CD8-positive, alpha-beta memory T cell (primary cell): ENCODE results near the gene MCF2L. TPM values are rescaled to one million over a fixed set of nuclear protein-coding genes. Genes with fewer than 3 reads are reported as not detected.

Experiments
- CTCF ChIA-PET: fragments of 350-600 bp; sonication (Branson Sonifier 250); formaldehyde crosslinking; loops from one replicate; lab custom pipeline; 2021; ENCODE audit warnings: antibody characterized with exemption; lab: Charles Lee
- POLR2A ChIA-PET: fragments of 350-600 bp; sonication (Branson Sonifier 250); formaldehyde crosslinking; loops from one replicate; lab custom pipeline; 2021; ENCODE audit warnings: antibody characterized with exemption; lab: Charles Lee
- DNase-seq, 5 donors: peaks; one replicate each; pipeline versions ENCODE4 v3.0.0 to v3.0.0-alpha.2; 2020 to 2022; ENCODE audit warnings: mixed read lengths in 1 of 5
- H3K27ac ChIP-seq: one replicate; pipeline ENCODE4 v1.7.0; 2013; ENCODE audit warnings: low read depth, mild to moderate bottlenecking, low read length, moderate library complexity
- H3K27me3 ChIP-seq: 2 replicates; pipeline ENCODE4 v1.7.0; 2013; ENCODE audit warnings: low read length, mild to moderate bottlenecking; ENCODE audit not compliant: insufficient read depth, poor library complexity, severe bottlenecking
- H3K36me3 ChIP-seq: 2 replicates; pipeline ENCODE4 v1.7.0; 2013; ENCODE audit warnings: mild to moderate bottlenecking, low read length, moderate library complexity; ENCODE audit not compliant: insufficient read depth
- H3K4me1 ChIP-seq: 2 replicates; pipeline ENCODE4 v1.7.0; 2013; ENCODE audit warnings: mild to moderate bottlenecking, low read length, moderate library complexity; ENCODE audit not compliant: insufficient read depth
- H3K4me3 ChIP-seq: 2 replicates; pipeline ENCODE4 v1.7.0; 2013; ENCODE audit warnings: mild to moderate bottlenecking, low read length
- H3K9me3 ChIP-seq: 2 replicates; pipeline ENCODE4 v1.7.0; 2013; ENCODE audit warnings: mild to moderate bottlenecking, low read length
- H3K27ac Mint-ChIP-seq, 8 donors: one replicate each; pipeline ENCODE4 v1.8.0; 2020 to 2021; ENCODE audit warnings: mixed read lengths in 8 of 8, mild to moderate bottlenecking in 6 of 8, inconsistent platforms in 3 of 8, moderate library complexity in 3 of 8
- H3K27me3 Mint-ChIP-seq, 2 donors: one replicate each; pipeline ENCODE4 v1.8.0; 2020 to 2021; ENCODE audit warnings: mixed read lengths in 2 of 2, mild to moderate bottlenecking in 1 of 2, moderate library complexity in 1 of 2
- H3K36me3 Mint-ChIP-seq, 3 donors: one replicate each; pipeline ENCODE4 v1.8.0; 2020 to 2021; ENCODE audit warnings: mixed read lengths in 3 of 3, inconsistent platforms in 1 of 3, mild to moderate bottlenecking in 1 of 3
- H3K4me1 Mint-ChIP-seq, 3 donors: one replicate each; pipeline ENCODE4 v1.8.0; 2020 to 2021; ENCODE audit warnings: mixed read lengths in 3 of 3, inconsistent platforms in 1 of 3, mild to moderate bottlenecking in 1 of 3
- H3K4me3 Mint-ChIP-seq, 7 donors: one replicate each; pipeline ENCODE4 v1.8.0; 2020 to 2021; ENCODE audit warnings: mixed read lengths in 7 of 7, mild to moderate bottlenecking in 6 of 7, moderate library complexity in 4 of 7, inconsistent platforms in 2 of 7
- H3K9me3 Mint-ChIP-seq, 5 donors: one replicate each; pipeline ENCODE4 v1.8.0; 2020 to 2022; ENCODE audit warnings: mixed read lengths in 5 of 5, mild to moderate bottlenecking in 3 of 5, moderate library complexity in 2 of 5, inconsistent platforms in 1 of 5
- polyA plus RNA-seq: library from polyadenylated mRNA; unstranded; fragments of 300-500 nt; fragmentation: Illumina TruSeq; gene quantifications from one replicate; pipeline ENCODE4 v1.2.3, GENCODE V29; 2021
- total RNA-seq, 2 experiments: library from RNA; stranded (reverse); gene quantifications; one replicate each; pipeline ENCODE4 v1.2.3, GENCODE V29; 2021

The MCF2L gene
- total and polyA plus RNA-seq, 3 experiments from 2014 or later, result 2.5 to 9.6 (median 9.1) TPM

DNA sequence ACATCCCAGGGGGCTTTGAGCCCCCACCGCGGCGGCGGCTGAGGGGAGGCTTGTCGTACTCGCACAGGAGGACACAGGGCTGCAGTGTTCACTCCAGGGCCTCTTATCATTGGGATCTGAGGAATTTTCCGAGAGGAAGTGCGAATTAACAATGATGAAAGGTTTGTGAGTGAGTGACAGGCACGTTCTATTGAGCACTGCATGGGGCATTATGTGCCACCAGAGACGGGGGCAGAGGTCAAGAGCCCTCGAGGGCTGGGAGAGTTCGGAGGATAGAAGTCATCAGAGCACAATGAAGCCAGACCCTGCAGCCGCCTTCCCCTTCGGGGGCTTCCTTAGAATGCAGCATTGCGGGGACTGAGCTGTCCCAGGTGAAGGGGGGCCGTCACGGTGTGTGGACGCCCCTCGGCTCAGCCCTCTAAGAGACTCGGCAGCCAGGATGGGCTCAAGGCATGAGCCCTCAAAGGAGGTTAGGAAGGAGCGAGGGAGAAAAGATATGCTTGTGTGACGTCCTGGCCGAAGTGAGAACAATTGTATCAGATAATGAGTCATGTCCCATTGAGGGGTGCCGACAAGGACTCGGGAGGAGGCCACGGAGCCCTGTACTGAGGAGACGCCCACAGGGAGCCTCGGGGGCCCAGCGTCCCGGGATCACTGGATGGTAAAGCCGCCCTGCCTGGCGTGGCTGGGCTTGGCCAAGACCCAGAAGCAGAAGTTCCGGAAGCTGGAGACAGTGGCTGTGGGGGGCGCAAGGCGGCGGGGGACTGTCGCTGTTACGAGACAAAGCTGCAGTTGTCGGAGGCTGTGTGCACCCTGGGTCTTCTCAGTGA is 53.9 kb downstream of the MCF2L start:
- H3K4me1 ChIP-seq, result no peaks in the 10 kb centered on the region
- H3K27me3 Mint-ChIP-seq, result no peaks in the 10 kb centered on the region
- ChIA-PET POLR2A (no interaction called here), CTCF (interaction anchor here (1.0 kb wide), 1 partner anchor 9 kb away, joined by 3 read pairs; no protein-coding TSS in a partner anchor)
- no peak for DNase-seq
- H3K27me3 ChIP-seq, result no peaks in the 10 kb centered on the region
- H3K4me3 Mint-ChIP-seq, result no peak overlapping the region
- H3K27ac Mint-ChIP-seq, result peak overlapping the region in 1 of 8 donors; percentile 59
- H3K36me3 ChIP-seq, result no peaks in the 10 kb centered on the region
- no peaks in the 10 kb centered on the region for H3K9me3 Mint-ChIP-seq
- H3K4me3 ChIP-seq, result no peak overlapping the region
- no peaks in the 10 kb centered on the region for H3K9me3 ChIP-seq
- H3K36me3 Mint-ChIP-seq, result peaks cover 0 to 12% (median 5%) of the 10 kb centered on the region in 3 donors
- no peak overlapping the region for H3K27ac ChIP-seq
- H3K4me1 Mint-ChIP-seq, result peaks cover 0 to 10% (median 3%) of the 10 kb centered on the region in 3 donors

DNA sequence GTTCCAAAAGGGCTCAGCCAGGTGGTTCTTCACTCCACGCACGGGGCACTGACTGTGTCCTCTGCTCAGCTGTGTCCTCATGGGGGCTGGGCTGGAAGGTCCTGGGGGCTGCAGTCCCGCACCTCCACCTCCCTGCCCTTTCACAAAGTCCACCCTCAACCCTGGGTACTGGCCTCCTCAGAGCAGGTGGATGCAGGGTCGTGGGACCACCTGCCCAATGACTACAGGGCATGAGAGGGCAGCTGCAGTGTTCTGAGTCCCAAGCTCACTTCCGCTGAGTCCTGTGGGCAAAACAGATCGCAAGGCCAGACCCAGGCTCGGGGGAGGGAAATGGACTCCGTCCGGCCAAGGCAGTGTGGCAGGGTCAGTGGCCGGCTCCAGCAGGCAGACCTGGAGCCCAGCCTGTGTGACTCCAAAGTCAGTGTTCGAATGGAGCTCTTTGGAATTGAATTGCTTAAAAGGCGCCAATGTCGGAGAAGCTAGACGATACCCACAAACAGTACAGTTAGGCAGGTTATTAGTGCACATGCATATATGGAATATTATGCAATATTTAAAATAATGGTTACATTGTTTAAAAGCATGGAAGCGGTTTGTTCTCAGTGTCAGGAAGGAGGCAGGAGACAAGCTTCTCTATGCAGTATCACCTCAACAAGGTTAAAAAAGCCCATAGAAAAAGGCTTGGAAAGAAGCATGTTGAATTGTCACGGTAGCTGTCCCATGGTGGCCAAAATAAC is 54.8 kb downstream of the MCF2L start:
- DNase-seq, result no peak
- Histone ChIP-seq H3K27ac (no peak overlapping the region), H3K4me1 (no peaks in the 10 kb centered on the region), H3K9me3 (no peaks in the 10 kb centered on the region), H3K27me3 (no peaks in the 10 kb centered on the region), H3K4me3 (no peak overlapping the region), H3K36me3 (no peaks in the 10 kb centered on the region)
- ChIA-PET POLR2A (interaction anchor here (0.5 kb wide), 1 partner anchor 119 kb away, joined by 10 read pairs; no protein-coding TSS in a partner anchor), CTCF (no interaction called here)
- no peak overlapping the region for H3K27ac Mint-ChIP-seq
- no peaks in the 10 kb centered on the region for H3K9me3 Mint-ChIP-seq
- H3K4me1 Mint-ChIP-seq, result peaks cover 0 to 10% (median 3%) of the 10 kb centered on the region in 3 donors
- H3K36me3 Mint-ChIP-seq, result peaks cover 0 to 6% (median 0%) of the 10 kb centered on the region in 3 donors
- no peak overlapping the region for H3K4me3 Mint-ChIP-seq
- peaks cover 0 to 3% of the 10 kb centered on the region in 2 donors for H3K27me3 Mint-ChIP-seq

DNA sequence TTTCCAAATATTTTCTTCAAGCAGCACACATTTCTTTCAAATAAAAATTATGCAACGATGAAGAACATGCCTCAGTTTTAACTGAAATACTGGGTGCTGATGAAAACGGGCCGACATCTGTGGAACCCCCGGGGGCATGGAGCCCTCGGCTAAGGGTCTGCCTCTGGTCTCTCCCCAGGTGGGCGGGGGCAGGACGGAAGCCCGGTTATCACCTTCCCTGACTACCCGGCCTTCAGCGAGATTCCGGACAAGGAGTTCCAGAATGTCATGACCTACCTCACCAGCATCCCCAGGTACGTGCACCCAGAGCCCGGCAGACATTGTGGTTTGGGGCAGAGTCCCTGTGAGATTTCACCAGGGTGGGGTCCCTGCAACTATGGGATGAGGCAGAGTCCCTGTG is 55.5 kb downstream of the MCF2L start:
- DNase-seq, result no peak
- no peak overlapping the region for H3K4me3 Mint-ChIP-seq
- H3K4me1 Mint-ChIP-seq, result peaks cover 0 to 12% (median 3%) of the 10 kb centered on the region in 3 donors
- no peaks in the 10 kb centered on the region for H3K27me3 ChIP-seq
- no peaks in the 10 kb centered on the region for H3K9me3 Mint-ChIP-seq
- H3K27me3 Mint-ChIP-seq, result peaks cover 0 to 3% of the 10 kb centered on the region in 2 donors
- H3K4me3 ChIP-seq, result no peak overlapping the region
- H3K4me1 ChIP-seq, result no peaks in the 10 kb centered on the region
- no peak overlapping the region for H3K27ac Mint-ChIP-seq
- peaks cover 0 to 3% (median 0%) of the 10 kb centered on the region in 3 donors for H3K36me3 Mint-ChIP-seq
- ChIA-PET POLR2A (no interaction called here), CTCF (no interaction called here)
- no peaks in the 10 kb centered on the region for H3K36me3 ChIP-seq
- no peak overlapping the region for H3K27ac ChIP-seq
- H3K9me3 ChIP-seq, result no peaks in the 10 kb centered on the region

DNA sequence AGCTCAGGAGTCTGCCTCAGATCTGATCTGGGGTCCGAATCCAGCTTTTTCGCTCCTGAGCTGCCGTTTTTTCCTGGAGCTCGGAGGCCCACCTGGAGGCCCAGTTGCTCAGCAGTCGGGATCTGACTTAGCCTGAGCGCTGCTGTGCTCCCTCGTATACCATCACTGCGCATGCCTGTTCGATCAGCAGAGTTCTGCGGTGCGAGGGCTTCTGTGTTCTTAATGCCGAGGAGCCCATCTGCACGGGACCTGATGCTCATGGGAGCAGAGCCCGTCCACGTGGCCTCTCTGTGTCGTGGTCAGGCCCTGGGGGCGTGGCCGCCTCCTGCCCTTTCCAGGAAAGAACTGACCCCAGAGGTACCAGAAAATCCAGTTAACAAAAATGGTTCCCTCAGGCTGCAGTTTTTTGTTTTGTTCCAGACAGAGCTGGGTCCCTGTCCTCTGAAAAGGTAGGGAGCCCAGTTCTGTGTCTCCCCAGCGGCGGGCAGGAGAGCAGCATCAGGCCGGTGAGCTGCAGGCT is 57.4 kb downstream of the MCF2L start:
- Mint-ChIP-seq H3K4me3 (no peak overlapping the region), H3K27me3 (peaks cover 0 to 5% of the 10 kb centered on the region in 2 donors), H3K4me1 (peaks cover 0 to 2% (median 2%) of the 10 kb centered on the region in 3 donors), H3K9me3 (no peaks in the 10 kb centered on the region), H3K36me3 (no peaks in the 10 kb centered on the region), H3K27ac (no peak overlapping the region)
- ChIA-PET CTCF (interaction anchor here (1.5 kb wide), 1 partner anchor 83 kb away, joined by 5 read pairs; no protein-coding TSS in a partner anchor), POLR2A (no interaction called here)
- Histone ChIP-seq H3K27me3 (no peaks in the 10 kb centered on the region), H3K36me3 (no peaks in the 10 kb centered on the region), H3K9me3 (no peaks in the 10 kb centered on the region), H3K27ac (no peak overlapping the region), H3K4me1 (no peaks in the 10 kb centered on the region), H3K4me3 (no peak overlapping the region)
- no peak for DNase-seq

DNA sequence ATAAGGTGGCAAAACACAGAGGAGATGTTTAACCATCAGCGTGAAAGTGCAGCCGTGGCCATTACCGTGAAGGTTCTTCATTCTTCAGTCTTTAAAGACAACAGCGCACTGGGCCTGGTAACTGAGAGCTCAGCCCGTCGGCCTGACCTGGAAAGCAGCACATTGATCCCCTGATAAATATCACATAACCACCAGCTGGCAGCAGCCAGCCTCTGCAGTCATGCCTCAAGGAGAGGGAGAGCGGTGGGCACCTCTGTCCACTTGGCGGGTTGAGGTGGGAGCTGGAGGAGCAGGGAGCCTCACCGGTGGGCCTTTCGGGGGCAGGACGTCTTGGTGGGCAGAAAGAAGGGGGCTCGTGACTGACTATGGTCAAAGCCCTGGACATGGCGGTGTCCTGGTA is 58.1 kb downstream of the MCF2L start:
- peaks cover 0 to 2% (median 2%) of the 10 kb centered on the region in 3 donors for H3K4me1 Mint-ChIP-seq
- DNase-seq, result no peak
- no peaks in the 10 kb centered on the region for H3K36me3 Mint-ChIP-seq
- no peaks in the 10 kb centered on the region for H3K4me1 ChIP-seq
- H3K27ac Mint-ChIP-seq, result peak overlapping the region in 1 of 8 donors; percentile 23
- peaks cover 0 to 5% of the 10 kb centered on the region in 2 donors for H3K27me3 Mint-ChIP-seq
- H3K36me3 ChIP-seq, result no peaks in the 10 kb centered on the region
- no peaks in the 10 kb centered on the region for H3K9me3 ChIP-seq
- H3K9me3 Mint-ChIP-seq, result no peaks in the 10 kb centered on the region
- ChIA-PET CTCF (interaction anchor here (1.5 kb wide), 1 partner anchor 83 kb away, joined by 5 read pairs; no protein-coding TSS in a partner anchor), POLR2A (no interaction called here)
- no peak overlapping the region for H3K4me3 Mint-ChIP-seq
- no peak overlapping the region for H3K27ac ChIP-seq
- no peak overlapping the region for H3K4me3 ChIP-seq
- H3K27me3 ChIP-seq, result no peaks in the 10 kb centered on the region

- POLR2A ChIA-PET, result no interaction called here
- H3K36me3 Mint-ChIP-seq, result no peaks in the 10 kb centered on the region
- Histone ChIP-seq H3K27ac (no peak overlapping the region), H3K9me3 (no peaks in the 10 kb centered on the region), H3K27me3 (no peaks in the 10 kb centered on the region), H3K4me1 (no peaks in the 10 kb centered on the region), H3K4me3 (no peak overlapping the region), H3K36me3 (no peaks in the 10 kb centered on the region)
- DNase-seq, result no peak
- H3K27me3 Mint-ChIP-seq, result peaks cover 0 to 5% of the 10 kb centered on the region in 2 donors
- H3K4me3 Mint-ChIP-seq, result no peak overlapping the region
- CTCF ChIA-PET, result no interaction called here
- H3K4me1 Mint-ChIP-seq, result peaks cover 0 to 2% (median 2%) of the 10 kb centered on the region in 3 donors
- H3K27ac Mint-ChIP-seq, result no peak overlapping the region
- H3K9me3 Mint-ChIP-seq, result no peaks in the 10 kb centered on the region
These were observed 58.6 kb downstream of the MCF2L start for GRCh38 chr13:113027566-113027965.

DNA sequence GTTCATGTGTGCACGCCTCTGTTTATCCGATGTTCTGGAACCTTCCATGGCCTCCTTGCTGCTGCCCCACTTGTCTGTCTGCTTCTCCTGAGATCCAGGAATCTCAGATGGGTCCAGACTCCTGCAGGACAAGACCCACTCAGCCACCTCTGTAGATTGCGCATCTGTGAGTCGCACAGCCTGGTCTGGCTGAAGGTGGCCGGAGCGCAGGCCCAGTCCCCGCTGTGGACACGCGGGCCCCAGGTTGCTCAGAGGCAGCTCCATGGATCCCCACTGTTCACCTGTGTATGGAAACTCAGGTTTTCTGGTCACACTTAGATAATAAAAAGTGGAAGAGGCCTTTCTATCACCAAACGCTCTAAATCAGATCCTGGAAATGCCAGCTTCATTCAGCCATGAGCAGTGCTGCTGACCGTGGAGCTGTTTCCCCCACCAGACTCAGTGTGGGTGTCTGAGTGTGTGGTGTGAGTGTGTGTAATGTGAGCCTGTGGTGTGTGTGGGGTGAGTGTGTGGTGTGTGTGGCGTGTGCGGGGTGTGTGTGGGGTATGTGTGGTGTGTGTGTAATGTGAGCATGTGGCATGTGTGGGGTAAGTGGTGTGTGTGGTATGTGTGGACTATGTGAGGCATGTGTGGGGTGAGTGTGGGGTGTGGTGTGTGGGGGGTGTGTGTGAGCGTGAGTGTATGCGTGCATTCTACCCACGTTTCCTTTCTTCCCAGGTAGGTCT is 59.5 kb downstream of the MCF2L start:
- POLR2A ChIA-PET, result no interaction called here
- no peaks in the 10 kb centered on the region for H3K27me3 ChIP-seq
- peaks cover 0 to 2% (median 2%) of the 10 kb centered on the region in 3 donors for H3K4me1 Mint-ChIP-seq
- no peaks in the 10 kb centered on the region for H3K36me3 Mint-ChIP-seq
- no peaks in the 10 kb centered on the region for H3K9me3 ChIP-seq
- H3K27ac Mint-ChIP-seq, result no peak overlapping the region
- H3K27ac ChIP-seq, result no peak overlapping the region
- no peak overlapping the region for H3K4me3 Mint-ChIP-seq
- H3K4me1 ChIP-seq, result no peaks in the 10 kb centered on the region
- H3K9me3 Mint-ChIP-seq, result no peaks in the 10 kb centered on the region
- H3K4me3 ChIP-seq, result no peak overlapping the region
- H3K27me3 Mint-ChIP-seq, result peaks cover 0 to 5% of the 10 kb centered on the region in 2 donors
- CTCF ChIA-PET, result interaction anchor here (1.2 to 1.6 kb wide), 5 partner anchors 13 to 89 kb away, joined by 3 to 6 read pairs (median 5); no protein-coding TSS in a partner anchor
- DNase-seq, result no peak
- no peaks in the 10 kb centered on the region for H3K36me3 ChIP-seq
